Neural progenitor cell (in vitro differentiated cells): ENCODE results near the gene STK26.

Experiments used
- CTCF ChIP-seq: fragments of 200-600 bp; sonication (generic); IDR thresholded peaks from 2 replicates; pipeline ENCODE4 v1.5.1; 2017; ENCODE audit warnings: antibody characterized with exemption, mild to moderate bottlenecking
- EZH2 ChIP-seq: fragments of 200-600 bp; sonication (generic); IDR thresholded peaks from 2 replicates; pipeline ENCODE4 v1.6.1; 2017; ENCODE audit warnings: antibody characterized with exemption, mild to moderate bottlenecking, moderate library complexity

DNA sequence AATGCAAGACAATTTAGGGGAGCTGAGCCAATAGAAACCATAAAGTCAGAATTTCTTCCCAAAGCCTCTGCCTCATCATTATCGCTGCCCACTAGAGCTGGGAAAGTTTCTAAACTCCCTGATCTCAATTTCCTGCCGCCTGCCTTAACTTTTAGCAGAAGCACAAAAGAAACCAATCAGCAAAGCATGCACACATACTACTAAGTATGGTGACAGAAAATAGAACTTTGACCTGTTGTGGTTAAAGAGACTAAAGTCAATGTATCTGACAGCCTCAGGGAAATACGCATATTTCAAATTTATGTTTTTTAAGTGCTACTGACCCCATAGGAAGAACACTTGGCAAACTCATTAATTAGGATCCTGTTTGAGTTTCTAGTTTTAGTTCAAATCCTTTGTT is 10.1 kb downstream of the STK26 start:
- TF ChIP-seq EZH2 (no peak), CTCF (no peak)
